Stomach smooth muscle (tissue), 2 donors: Measurements from ENCODE around the gene C22orf31.

ENCODE experiments used
- H3K27ac ChIP-seq: one replicate; pipeline ENCODE4 v1.7.0; 2013; ENCODE audit warnings: mild to moderate bottlenecking, low read length, inconsistent platforms
- H3K27me3 ChIP-seq, 2 donors: one replicate each; pipeline ENCODE4 v1.7.0; 2013; ENCODE audit warnings: low read length in 2 of 2; ENCODE audit not compliant: insufficient read depth in 2 of 2, control insufficient read depth in 1 of 2
- H3K36me3 ChIP-seq, 2 donors: one replicate each; pipeline ENCODE4 v1.7.0; 2013; ENCODE audit warnings: low read length in 2 of 2; ENCODE audit not compliant: control insufficient read depth in 2 of 2, insufficient read depth in 2 of 2
- H3K4me1 ChIP-seq: one replicate; pipeline ENCODE4 v1.7.0; 2013; ENCODE audit warnings: low read length; ENCODE audit not compliant: control insufficient read depth, insufficient read depth
- H3K4me3 ChIP-seq, 2 donors: one replicate each; pipeline ENCODE4 v1.7.0; 2013; ENCODE audit warnings: low read length in 2 of 2
- H3K9ac ChIP-seq, 2 donors: one replicate each; pipeline ENCODE4 v1.7.0; 2013; ENCODE audit warnings: low read length in 2 of 2, mild to moderate bottlenecking in 1 of 2
- H3K9me3 ChIP-seq, 2 donors: one replicate each; pipeline ENCODE4 v1.7.0; 2013; ENCODE audit warnings: low read length in 2 of 2; ENCODE audit not compliant: control insufficient read depth in 2 of 2
- donor health status: healthy.
- donor health status: Pancreatic carcinoma.

Gene C22orf31

GRCh38 chr22:29071261-29072045 is 9.8 kb upstream of the C22orf31 start:
- H3K4me3 ChIP-seq = peak overlapping the region; percentile 44 to 62
- peaks cover 0 to 5% of the 10 kb centered on the region in 2 donors for H3K27me3 ChIP-seq
- H3K9ac ChIP-seq = no peak overlapping the region
- peaks cover 28% of the 10 kb centered on the region for H3K4me1 ChIP-seq
- H3K36me3 ChIP-seq = no peaks in the 10 kb centered on the region
- no peak overlapping the region for H3K27ac ChIP-seq
- no peaks in the 10 kb centered on the region for H3K9me3 ChIP-seq

- H3K27me3 ChIP-seq = peaks cover 0 to 5% of the 10 kb centered on the region in 2 donors
- H3K36me3 ChIP-seq = no peaks in the 10 kb centered on the region
- H3K27ac ChIP-seq = no peak overlapping the region
- H3K4me3 ChIP-seq = no peak overlapping the region
- H3K4me1 ChIP-seq = peaks cover 28% of the 10 kb centered on the region
- no peak overlapping the region for H3K9ac ChIP-seq
- no peaks in the 10 kb centered on the region for H3K9me3 ChIP-seq
Measured at GRCh38 chr22:29070490-29070889, 8.9 kb upstream of the C22orf31 start.

GRCh38 chr22:29069463-29069862 is 7.8 kb upstream of the C22orf31 start:
- no peaks in the 10 kb centered on the region for H3K36me3 ChIP-seq
- no peak overlapping the region for H3K4me3 ChIP-seq
- peaks cover 26% of the 10 kb centered on the region for H3K4me1 ChIP-seq
- H3K27ac ChIP-seq = no peak overlapping the region
- no peaks in the 10 kb centered on the region for H3K9me3 ChIP-seq
- H3K9ac ChIP-seq = no peak overlapping the region
- H3K27me3 ChIP-seq = peaks cover 0 to 5% of the 10 kb centered on the region in 2 donors

- Histone ChIP-seq H3K27me3 (no peaks in the 10 kb centered on the region), H3K9ac (no peak overlapping the region), H3K9me3 (no peaks in the 10 kb centered on the region), H3K4me1 (no peaks in the 10 kb centered on the region), H3K4me3 (no peak overlapping the region), H3K36me3 (no peaks in the 10 kb centered on the region), H3K27ac (no peak overlapping the region)
Measured at GRCh38 chr22:29065468-29066190, 4.0 kb upstream of the C22orf31 start.

GRCh38 chr22:29062286-29062821 is 723 bp upstream of the C22orf31 start:
- no peaks in the 10 kb centered on the region for H3K27me3 ChIP-seq
- no peaks in the 10 kb centered on the region for H3K36me3 ChIP-seq
- no peak overlapping the region for H3K9ac ChIP-seq
- H3K27ac ChIP-seq = no peak overlapping the region
- no peaks in the 10 kb centered on the region for H3K9me3 ChIP-seq
- H3K4me3 ChIP-seq = no peak overlapping the region
- H3K4me1 ChIP-seq = no peaks in the 10 kb centered on the region

GRCh38 chr22:29060931-29061330 is 700 bp downstream of the C22orf31 start:
- Histone ChIP-seq H3K36me3 (no peaks in the 10 kb centered on the region), H3K4me1 (no peaks in the 10 kb centered on the region), H3K27me3 (no peaks in the 10 kb centered on the region), H3K4me3 (no peak overlapping the region), H3K9ac (no peak overlapping the region), H3K9me3 (no peaks in the 10 kb centered on the region), H3K27ac (no peak overlapping the region)

GRCh38 chr22:29060251-29060869 is 1.3 kb downstream of the C22orf31 start:
- no peaks in the 10 kb centered on the region for H3K36me3 ChIP-seq
- no peaks in the 10 kb centered on the region for H3K4me1 ChIP-seq
- no peaks in the 10 kb centered on the region for H3K27me3 ChIP-seq
- H3K9ac ChIP-seq = no peak overlapping the region
- no peak overlapping the region for H3K27ac ChIP-seq
- H3K9me3 ChIP-seq = no peaks in the 10 kb centered on the region
- H3K4me3 ChIP-seq = no peak overlapping the region

GRCh38 chr22:29056472-29056871 is 5.2 kb downstream of the C22orf31 start:
- no peaks in the 10 kb centered on the region for H3K9me3 ChIP-seq
- H3K36me3 ChIP-seq = no peaks in the 10 kb centered on the region
- H3K9ac ChIP-seq = no peak overlapping the region
- no peaks in the 10 kb centered on the region for H3K27me3 ChIP-seq
- H3K27ac ChIP-seq = no peak overlapping the region
- H3K4me3 ChIP-seq = no peak overlapping the region
- H3K4me1 ChIP-seq = no peaks in the 10 kb centered on the region

- Histone ChIP-seq H3K36me3 (peaks cover 2 to 4% of the 10 kb centered on the region in 2 donors), H3K4me1 (no peaks in the 10 kb centered on the region), H3K27ac (no peak overlapping the region), H3K27me3 (no peaks in the 10 kb centered on the region), H3K9me3 (no peaks in the 10 kb centered on the region), H3K4me3 (no peak overlapping the region), H3K9ac (no peak overlapping the region)
Measured at GRCh38 chr22:29055192-29055830, 6.3 kb downstream of the C22orf31 start.

GRCh38 chr22:29054251-29054767 is 7.3 kb downstream of the C22orf31 start:
- Histone ChIP-seq H3K9me3 (no peaks in the 10 kb centered on the region), H3K9ac (no peak overlapping the region), H3K27me3 (no peaks in the 10 kb centered on the region), H3K4me3 (no peak overlapping the region), H3K4me1 (no peaks in the 10 kb centered on the region), H3K36me3 (peaks cover 7 to 8% of the 10 kb centered on the region in 2 donors), H3K27ac (no peak overlapping the region)
